ENCODE results near the gene SEPTIN1. TPM values are rescaled to one million over a fixed set of nuclear protein-coding genes. Genes with fewer than 3 reads are reported as not detected.

Gene SEPTIN1
- 3.3 TPM for polyA plus RNA-seq (ENCODE audit: insufficient read length)

GRCh38 chr16:30382111-30382881 is at the start of gene SEPTIN1:
TSS of gene SEPTIN1 (minus strand) at chr16:30382561. CDS start at chr16:30382542, 19 bp downstream.
- DNase-seq (ENCODE audit: low read depth) = no peak

GRCh38 chr16:30430428-30430970 is 48.1 kb upstream of the SEPTIN1 start:
- no peak for DNase-seq (ENCODE audit: low read depth)

- DNase-seq (ENCODE audit: low read depth) = peak; percentile 98
Observed at GRCh38 chr16:30429678-30430427, 47.5 kb upstream of the SEPTIN1 start, which contains the start of gene DCTPP1. TSS of gene DCTPP1 (minus strand) at chr16:30430030. CDS start at chr16:30429980, 50 bp downstream.

GRCh38 chr16:30429418-30429677 is 47.0 kb upstream of the SEPTIN1 start:
- DNase-seq (ENCODE audit: low read depth) = no peak

- no peak for DNase-seq (ENCODE audit: low read depth)
Observed at GRCh38 chr16:30428055-30428454, 45.7 kb upstream of the SEPTIN1 start.

- no peak for DNase-seq (ENCODE audit: low read depth)
Observed at GRCh38 chr16:30421010-30421409, 38.6 kb upstream of the SEPTIN1 start.

GRCh38 chr16:30418350-30419181 is 36.2 kb upstream of the SEPTIN1 start:
- DNase-seq (ENCODE audit: low read depth) = no peak

- DNase-seq (ENCODE audit: low read depth) = peak; percentile 67
Observed at GRCh38 chr16:30417529-30418349, 35.4 kb upstream of the SEPTIN1 start.

- no peak for DNase-seq (ENCODE audit: low read depth)
Observed at GRCh38 chr16:30416624-30417528, 34.5 kb upstream of the SEPTIN1 start.

GRCh38 chr16:30416047-30416603 is 33.8 kb upstream of the SEPTIN1 start:
- DNase-seq (ENCODE audit: low read depth) = no peak

- no peak for DNase-seq (ENCODE audit: low read depth)
Observed at GRCh38 chr16:30414159-30414558, 31.8 kb upstream of the SEPTIN1 start.

GRCh38 chr16:30413112-30413806 is 30.9 kb upstream of the SEPTIN1 start:
- no peak for DNase-seq (ENCODE audit: low read depth)

- peak; percentile 56 for DNase-seq (ENCODE audit: low read depth)
Observed at GRCh38 chr16:30409125-30410060, 27.0 kb upstream of the SEPTIN1 start.

- no peak for DNase-seq (ENCODE audit: low read depth)
Observed at GRCh38 chr16:30407804-30408534, 25.6 kb upstream of the SEPTIN1 start.

GRCh38 chr16:30407102-30407803 is 24.9 kb upstream of the SEPTIN1 start, which contains the start of gene ZNF771:
TSS of gene ZNF771 (plus strand) at chr16:30407606. CDS start at chr16:30408054, 448 bp downstream.
- peak; percentile 73 for DNase-seq (ENCODE audit: low read depth)

GRCh38 chr16:30406795-30407101 is 24.4 kb upstream of the SEPTIN1 start:
- DNase-seq (ENCODE audit: low read depth) = no peak
